Ovary (tissue), 9 donors: ENCODE data around the gene FAM20C. TPM values are rescaled to one million over a fixed set of nuclear protein-coding genes. Genes with fewer than 3 reads are reported as not detected.
A peak's percentile ranks its signal among the peaks of the same experiment; 100 is the strongest.

Experiments used
- DNase-seq, 5 donors: peaks; one replicate each; pipeline ENCODE4 v3.0.0-alpha.2; 2019 to 2020
- H3K27ac ChIP-seq, 2 donors: fragments of 200-600 bp; one replicate each; pipeline versions ENCODE4 v1.5.1 to v1.8.0; 2019 to 2022
- H3K27me3 ChIP-seq: fragments of 200-600 bp; one replicate; pipeline ENCODE4 v1.8.0; 2022
- H3K36me3 ChIP-seq: fragments of 200-600 bp; sonication (generic); one replicate; pipeline ENCODE4 v1.5.1; 2019
- H3K4me1 ChIP-seq: one replicate; pipeline ENCODE4 v1.8.1; 2013; ENCODE audit warnings: mild to moderate bottlenecking, moderate library complexity; ENCODE audit not compliant: insufficient read depth
- H3K4me3 ChIP-seq: fragments of 200-600 bp; sonication (generic); one replicate; pipeline ENCODE4 v1.5.1; 2017
- H3K9me3 ChIP-seq, 2 donors: fragments of 200-600 bp in 1 of 2; sonication (generic) in 1 of 2; one replicate each; pipeline versions ENCODE4 v1.5.1 to v1.8.1; 2013 to 2019; ENCODE audit warnings: mild to moderate bottlenecking in 1 of 2, moderate library complexity in 1 of 2
- CTCF ChIP-seq, 3 donors: fragments of 450-650 bp in 2 of 3; fragments of 200-600 bp in 1 of 3; IDR thresholded peaks; one replicate each; pipeline versions ENCODE4 v1.5.1 to v1.8.0; 2016 to 2022; ENCODE audit warnings: antibody characterized with exemption in 3 of 3, mild to moderate bottlenecking in 1 of 3
- EP300 ChIP-seq: sonication (generic); formaldehyde crosslinking; IDR thresholded peaks from one replicate; pipeline ENCODE4 v1.6.1; 2017; ENCODE audit warnings: antibody characterized with exemption
- POLR2A ChIP-seq: fragments of 450-650 bp; IDR thresholded peaks from one replicate; pipeline ENCODE4 v1.6.1; 2017; ENCODE audit warnings: antibody characterized with exemption, mild to moderate bottlenecking, moderate library complexity
- WGBS, 3 donors: extraction: QIAGEN DNeasy Blood & Tissue Kit in 1 of 3; methylation state at CpG; one replicate each; pipeline versions ENCODE4 v1.1.5 to v1.1.7; 2013 to 2017; 5-methylcytosine and 5-hydroxymethylcytosine counted together
- intact Hi-C, 4 donors: fragments of 100-400 bp; cut with DNase I; formaldehyde crosslinking; loops; one replicate each; pipeline versions ENCODE4 v1.11.0 to v1.15.1; 2022 to 2023
- polyA plus RNA-seq, 2 donors: library from polyadenylated mRNA; stranded (reverse); fragments of 200-250 nt in 1 of 2; fragments of 350-450 nt in 1 of 2; fragmentation: Illumina TruSeq in 1 of 2; extraction: RNeasy Lipid Tissue Mini Kit (QIAGEN cat#74804) in 1 of 2; gene quantifications; one replicate each; pipeline ENCODE4 v1.2.3, GENCODE V29; 2013 to 2014
- total RNA-seq, 7 donors: library from RNA; depleted of rRNA in 2 of 7; stranded (reverse); fragments of >200 nt in 2 of 7; fragmentation: NEBNext Ultra II Directional in 3 of 7; extraction: Animal tissue kit (Norgen Biotek cat#: 25700) in 3 of 7; gene quantifications; one replicate each; pipeline versions ENCODE4 v1.1.0 to v1.2.4, GENCODE V29; 2016 to 2023
- donor health status: DM: no; HTN: no; CAD: no; lungs with moderate emphysema.
- donor health status: DM: no; HTN: no; CAD: no.
- donor health status: Bipolar disorder and iron deficiency.
- donor health status: DM: yes; HTN: yes; CAD: no.
- donor health status: DM: no; HTN: no; CAD: no.
- donor health status: DM: yes; HTN: yes; CAD: no.

The FAM20C gene
- total and polyA plus RNA-seq, 9 donors = 6.2 to 80.4 (median 33.5) TPM

GRCh38 chr7:289209-289755 lies 96.9 kb downstream of the FAM20C start:
- H3K4me3 ChIP-seq = no peak overlapping the region
- TF ChIP-seq EP300 (no peak), POLR2A (no peak), CTCF (IDR thresholded peaks at IDR 0.05) (no peak)
- no peaks in the 10 kb centered on the region for H3K36me3 ChIP-seq
- no peak overlapping the region for H3K27ac ChIP-seq
- 8 to 14% (median 9%) methylated on average over 35 to 46 of the region's 46 CpGs for WGBS, 3 donors
- intact Hi-C loops = no loop called here
- peak in 2 of 5 donors; percentile 11 to 12 for DNase-seq
- H3K4me1 ChIP-seq = no peaks in the 10 kb centered on the region
- no peaks in the 10 kb centered on the region for H3K9me3 ChIP-seq
- peaks cover 6% of the 10 kb centered on the region for H3K27me3 ChIP-seq

GRCh38 chr7:289756-290553 lies 97.6 kb downstream of the FAM20C start, which contains the start of gene FOXL3:
FOXL3 (plus strand) TSS chr7:290170; CDS start chr7:290170, 0 bp downstream.
- H3K4me3 ChIP-seq = no peak within 1 kb of the TSS
- H3K9me3 ChIP-seq = no peaks in the 10 kb centered on the region
- DNase-seq = peak in 2 of 5 donors; percentile 8 to 9
- TF ChIP-seq CTCF (IDR thresholded peaks at IDR 0.05) (no peak), EP300 (no peak), POLR2A (no peak)
- peaks cover 6% of the 10 kb centered on the region for H3K27me3 ChIP-seq
- H3K36me3 ChIP-seq = no peaks in the 10 kb centered on the region
- H3K27ac ChIP-seq = no peak within 1 kb of the TSS
- H3K4me1 ChIP-seq = no peaks in the 10 kb centered on the region
- WGBS, 3 donors = 2% methylated on average over 56 to 77 of the region's 79 CpGs
- intact Hi-C loops = no loop called here

DNA sequence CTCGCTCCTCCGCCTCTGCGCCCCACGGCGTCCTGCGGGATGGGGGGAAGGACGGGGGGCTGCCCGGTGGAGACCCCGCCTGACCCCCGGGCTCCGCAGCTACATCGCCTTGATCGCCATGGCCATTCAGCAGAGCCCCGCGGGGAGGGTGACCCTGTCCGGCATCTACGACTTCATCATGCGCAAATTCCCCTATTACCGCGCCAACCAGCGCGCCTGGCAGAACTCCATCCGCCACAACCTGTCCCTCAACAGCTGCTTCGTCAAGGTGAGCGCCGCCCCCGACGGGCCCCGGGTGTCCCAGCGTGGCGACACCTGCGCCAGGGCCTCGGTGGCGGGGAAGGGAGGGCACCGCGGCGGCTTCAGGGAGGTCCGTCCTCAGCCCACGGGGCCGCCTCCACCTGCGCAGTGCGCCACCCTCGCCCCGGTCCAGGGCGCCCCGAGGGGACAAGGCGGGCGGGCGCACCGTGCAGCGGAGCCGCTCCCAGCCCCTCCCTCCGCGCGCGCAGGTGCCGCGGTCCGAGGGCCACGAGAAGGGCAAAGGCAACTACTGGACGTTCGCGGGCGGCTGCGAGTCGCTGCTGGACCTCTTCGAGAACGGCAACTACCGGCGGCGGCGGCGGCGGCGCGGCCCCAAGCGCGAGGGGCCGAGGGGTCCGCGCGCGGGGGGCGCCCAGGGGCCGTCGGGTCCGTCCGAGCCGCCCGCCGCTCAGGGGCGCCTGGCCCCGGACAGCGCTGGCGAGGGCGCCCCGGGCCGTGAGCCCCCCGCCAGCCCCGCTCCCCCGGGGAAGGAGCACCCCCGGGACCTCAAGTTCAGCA lies 98.4 kb downstream of the FAM20C start:
- no peak overlapping the region for H3K4me3 ChIP-seq
- TF ChIP-seq EP300 (no peak), POLR2A (no peak), CTCF (IDR thresholded peaks at IDR 0.05) (no peak)
- H3K27ac ChIP-seq = no peak overlapping the region
- H3K4me1 ChIP-seq = peaks cover 2% of the 10 kb centered on the region
- peaks cover 6% of the 10 kb centered on the region for H3K27me3 ChIP-seq
- intact Hi-C loops = no loop called here
- H3K36me3 ChIP-seq = no peaks in the 10 kb centered on the region
- DNase-seq = peak in 1 of 5 donors; percentile 14
- no peaks in the 10 kb centered on the region for H3K9me3 ChIP-seq
- WGBS, 3 donors = 6 to 7% (median 6%) methylated on average over 82 to 102 of the region's 102 CpGs

GRCh38 chr7:291373-292092 lies 99.2 kb downstream of the FAM20C start:
- peaks cover 2% of the 10 kb centered on the region for H3K4me1 ChIP-seq
- TF ChIP-seq EP300 = no peak
- no peak for TF ChIP-seq POLR2A
- no peak for TF ChIP-seq CTCF (IDR thresholded peaks at IDR 0.05)
- no peaks in the 10 kb centered on the region for H3K36me3 ChIP-seq
- H3K27me3 ChIP-seq = peaks cover 6% of the 10 kb centered on the region
- H3K27ac ChIP-seq = no peak overlapping the region
- no peak for DNase-seq
- H3K4me3 ChIP-seq = no peak overlapping the region
- intact Hi-C loops = no loop called here
- WGBS, 3 donors = 60 to 72% (median 71%) methylated on average over 21 of the region's 21 CpGs
- no peaks in the 10 kb centered on the region for H3K9me3 ChIP-seq
